ENCODE data around the gene OR9A4. TPM values are rescaled to one million over a fixed set of nuclear protein-coding genes. Genes with fewer than 3 reads are reported as not detected.

Gene OR9A4
- total RNA-seq, 1 experiment from 2014 or later = not detected

DNA sequence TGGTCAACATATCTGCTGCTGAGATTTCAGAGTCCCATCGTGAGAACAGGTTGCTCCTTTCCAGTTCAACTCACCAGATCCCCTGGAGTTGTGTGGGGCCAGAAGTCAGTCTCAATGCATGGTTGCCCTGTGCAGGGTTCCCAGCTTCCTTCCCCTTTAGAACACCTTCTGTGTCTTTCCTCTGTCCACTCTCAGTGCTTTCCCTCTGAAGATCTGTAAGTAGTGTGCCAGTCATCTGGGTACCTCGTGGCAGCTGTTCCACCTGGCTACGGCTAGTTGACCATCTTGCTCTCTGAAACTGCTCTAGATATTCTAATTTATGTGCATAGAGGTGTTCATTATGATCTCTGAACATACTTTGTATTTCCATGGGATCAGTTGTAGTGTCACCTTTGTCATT lies 38.8 kb upstream of the OR9A4 start (continued):
- TF ChIP-seq POLR2A (IDR thresholded peaks at IDR 0.05; ENCODE audit: borderline replicate concordance, extremely low read depth, insufficient read depth, insufficient read length) (no peak), ZFX (IDR thresholded peaks at IDR 0.05) (no peak), SIN3A (IDR thresholded peaks at IDR 0.05; ENCODE audit: low read depth) (no peak), YY1 (IDR thresholded peaks at IDR 0.05; ENCODE audit: extremely low read depth, insufficient replicate concordance, low read depth, low read length) (no peak)
- TF ChIP-seq, protein P1, sequence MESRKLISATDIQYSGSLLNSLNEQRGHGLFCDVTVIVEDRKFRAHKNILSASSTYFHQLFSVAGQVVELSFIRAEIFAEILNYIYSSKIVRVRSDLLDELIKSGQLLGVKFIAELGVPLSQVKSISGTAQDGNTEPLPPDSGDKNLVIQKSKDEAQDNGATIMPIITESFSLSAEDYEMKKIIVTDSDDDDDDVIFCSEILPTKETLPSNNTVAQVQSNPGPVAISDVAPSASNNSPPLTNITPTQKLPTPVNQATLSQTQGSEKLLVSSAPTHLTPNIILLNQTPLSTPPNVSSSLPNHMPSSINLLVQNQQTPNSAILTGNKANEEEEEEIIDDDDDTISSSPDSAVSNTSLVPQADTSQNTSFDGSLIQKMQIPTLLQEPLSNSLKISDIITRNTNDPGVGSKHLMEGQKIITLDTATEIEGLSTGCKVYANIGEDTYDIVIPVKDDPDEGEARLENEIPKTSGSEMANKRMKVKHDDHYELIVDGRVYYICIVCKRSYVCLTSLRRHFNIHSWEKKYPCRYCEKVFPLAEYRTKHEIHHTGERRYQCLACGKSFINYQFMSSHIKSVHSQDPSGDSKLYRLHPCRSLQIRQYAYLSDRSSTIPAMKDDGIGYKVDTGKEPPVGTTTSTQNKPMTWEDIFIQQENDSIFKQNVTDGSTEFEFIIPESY (IDR thresholded peaks at IDR 0.05; ENCODE audit: extremely low read depth, insufficient replicate concordance, low read length) = no peak

DNA sequence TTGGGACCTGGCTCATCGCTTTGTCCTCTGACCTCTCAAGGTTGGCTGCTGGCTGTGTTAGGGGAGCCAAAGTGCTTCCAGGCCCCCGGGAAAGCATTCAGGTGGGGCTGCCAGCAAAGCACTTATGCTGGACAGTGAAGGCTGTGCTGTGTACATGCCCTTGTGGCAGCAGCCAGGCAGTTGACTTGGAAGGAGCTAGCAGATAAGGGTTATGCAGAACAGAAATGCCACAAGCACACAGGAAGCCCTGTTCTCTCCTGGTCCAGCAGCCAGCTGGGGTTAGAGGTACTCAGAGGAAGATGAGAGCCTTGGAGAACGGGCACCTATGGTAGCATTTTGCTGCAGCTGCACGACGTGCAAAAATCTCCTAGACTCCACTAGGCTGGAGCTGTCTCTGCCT lies 35.2 kb upstream of the OR9A4 start:
- no peak overlapping the region for H3K4me2 ChIP-seq (ENCODE audit: low read length)
- no peak overlapping the region for H3K4me3 ChIP-seq (replicated peaks in 1 of 2; ENCODE audit: low read depth in 1 of 2, low read length in 2 of 2)
- no peaks in the 10 kb centered on the region for H3K4me1 ChIP-seq (ENCODE audit: control insufficient read depth in 1 of 2, insufficient read depth in 2 of 2, low read length in 2 of 2)
- no peak overlapping the region for H2AFZ ChIP-seq (ENCODE audit: low read depth, low read length, poor library complexity, severe bottlenecking)
- intact Hi-C loops (cut with micrococcal nuclease) = no loop called here
- H3K27me3 ChIP-seq (ENCODE audit: insufficient read depth, low read length) = no peaks in the 10 kb centered on the region
- ChIA-PET RAD21 (ENCODE audit: low non-redundant PET in 1 of 2, low total read pairs in 2 of 2, uncharacterized antibody in 2 of 2, unreplicated experiment in 2 of 2) (no interaction called here), CTCF (no interaction called here), POLR2A (no interaction called here)
- no TSS peak for BruUV-seq (replicated peaks)
- no peak for DNase-seq (ENCODE audit: low read depth, low spot score)
- no peak for ATAC-seq
- H3K9me2 ChIP-seq (ENCODE audit: insufficient read depth) = no peaks in the 10 kb centered on the region
- H3K9ac ChIP-seq (ENCODE audit: low read length) = no peak overlapping the region
- TF ChIP-seq, protein P2, sequence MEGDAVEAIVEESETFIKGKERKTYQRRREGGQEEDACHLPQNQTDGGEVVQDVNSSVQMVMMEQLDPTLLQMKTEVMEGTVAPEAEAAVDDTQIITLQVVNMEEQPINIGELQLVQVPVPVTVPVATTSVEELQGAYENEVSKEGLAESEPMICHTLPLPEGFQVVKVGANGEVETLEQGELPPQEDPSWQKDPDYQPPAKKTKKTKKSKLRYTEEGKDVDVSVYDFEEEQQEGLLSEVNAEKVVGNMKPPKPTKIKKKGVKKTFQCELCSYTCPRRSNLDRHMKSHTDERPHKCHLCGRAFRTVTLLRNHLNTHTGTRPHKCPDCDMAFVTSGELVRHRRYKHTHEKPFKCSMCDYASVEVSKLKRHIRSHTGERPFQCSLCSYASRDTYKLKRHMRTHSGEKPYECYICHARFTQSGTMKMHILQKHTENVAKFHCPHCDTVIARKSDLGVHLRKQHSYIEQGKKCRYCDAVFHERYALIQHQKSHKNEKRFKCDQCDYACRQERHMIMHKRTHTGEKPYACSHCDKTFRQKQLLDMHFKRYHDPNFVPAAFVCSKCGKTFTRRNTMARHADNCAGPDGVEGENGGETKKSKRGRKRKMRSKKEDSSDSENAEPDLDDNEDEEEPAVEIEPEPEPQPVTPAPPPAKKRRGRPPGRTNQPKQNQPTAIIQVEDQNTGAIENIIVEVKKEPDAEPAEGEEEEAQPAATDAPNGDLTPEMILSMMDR (IDR thresholded peaks at IDR 0.05 in 2 of 3, conservative IDR thresholded peaks at IDR 0.05 in 1 of 3; ENCODE audit: borderline replicate concordance in 1 of 3, insufficient read depth in 1 of 3, low read depth in 2 of 3, low read length in 2 of 3) = no peak
- TF ChIP-seq ZNF274 (IDR thresholded peaks at IDR 0.05; ENCODE audit: low read depth, low read length) = no peak
- H3K36me3 ChIP-seq (ENCODE audit: control insufficient read depth in 1 of 2, insufficient read depth in 2 of 2, low read length in 2 of 2) = no peaks in the 10 kb centered on the region
- no peak overlapping the region for H3K27ac ChIP-seq (ENCODE audit: low read depth, low read length)
- no peaks in the 10 kb centered on the region for H3K9me3 ChIP-seq (ENCODE audit: control insufficient read depth in 1 of 2, insufficient read depth in 1 of 2, low read depth in 1 of 2, low read length in 2 of 2)
- no peaks in the 10 kb centered on the region for H4K20me1 ChIP-seq (ENCODE audit: insufficient read depth)
- no peaks in the 10 kb centered on the region for H3K79me2 ChIP-seq (ENCODE audit: insufficient read depth, low read length)
